ENCODE data around the gene CDKL4. TPM values are rescaled to one million over a fixed set of nuclear protein-coding genes. Genes with fewer than 3 reads are reported as not detected.

The CDKL4 gene
- polyA plus RNA-seq, 3 donors = not detected

- Histone ChIP-seq H3K27me3 (ENCODE audit: control insufficient read depth in 2 of 2, insufficient read depth in 2 of 2, low read length in 2 of 2) (no peaks in the 10 kb centered on the region), H3K4me2 (replicated peaks; ENCODE audit: extremely low read depth, low read length, poor library complexity, severe bottlenecking) (no peak overlapping the region), H3K9ac (ENCODE audit: insufficient read depth, low read length, poor library complexity, severe bottlenecking) (no peak overlapping the region), H4K20me1 (ENCODE audit: insufficient read depth, low read length) (no peaks in the 10 kb centered on the region), H3K4me3 (replicated peaks in 1 of 3; ENCODE audit: low read depth in 2 of 3, low read length in 3 of 3) (no peak overlapping the region), H3K79me2 (ENCODE audit: insufficient read depth, low read length) (no peaks in the 10 kb centered on the region), H3K36me3 (replicated peaks in 1 of 2; ENCODE audit: control insufficient read depth in 1 of 2, insufficient read depth in 2 of 2, low read length in 2 of 2) (no peaks in the 10 kb centered on the region), H2AFZ (ENCODE audit: insufficient read depth, low read depth, low read length, poor library complexity, severe bottlenecking) (no peak overlapping the region), H3K4me1 (ENCODE audit: control insufficient read depth in 1 of 2, insufficient read depth in 2 of 2, low read length in 2 of 2) (peaks cover 20 to 28% of the 10 kb centered on the region in 2 donors), H3K9me3 (replicated peaks in 1 of 2; ENCODE audit: control insufficient read depth in 1 of 2, insufficient read depth in 1 of 2, low read length in 2 of 2) (no peaks in the 10 kb centered on the region), H3K27ac (ENCODE audit: low read depth in 1 of 2, low read length in 2 of 2) (no peak overlapping the region)
- no peaks in the 10 kb centered on the region for H3K36me3 Mint-ChIP-seq
- peaks cover 36% of the 10 kb centered on the region for H3K4me1 Mint-ChIP-seq
- intact Hi-C loops (cut with micrococcal nuclease) = no loop called here
- WGBS (ENCODE audit: insufficient coverage) = no CpG with 5 or more reads among the region's 5 CpGs
- no peak overlapping the region for H3K27ac Mint-ChIP-seq
- no peak for DNase-seq
- H3K9me3 Mint-ChIP-seq = no peaks in the 10 kb centered on the region
- TF ChIP-seq, protein P1, sequence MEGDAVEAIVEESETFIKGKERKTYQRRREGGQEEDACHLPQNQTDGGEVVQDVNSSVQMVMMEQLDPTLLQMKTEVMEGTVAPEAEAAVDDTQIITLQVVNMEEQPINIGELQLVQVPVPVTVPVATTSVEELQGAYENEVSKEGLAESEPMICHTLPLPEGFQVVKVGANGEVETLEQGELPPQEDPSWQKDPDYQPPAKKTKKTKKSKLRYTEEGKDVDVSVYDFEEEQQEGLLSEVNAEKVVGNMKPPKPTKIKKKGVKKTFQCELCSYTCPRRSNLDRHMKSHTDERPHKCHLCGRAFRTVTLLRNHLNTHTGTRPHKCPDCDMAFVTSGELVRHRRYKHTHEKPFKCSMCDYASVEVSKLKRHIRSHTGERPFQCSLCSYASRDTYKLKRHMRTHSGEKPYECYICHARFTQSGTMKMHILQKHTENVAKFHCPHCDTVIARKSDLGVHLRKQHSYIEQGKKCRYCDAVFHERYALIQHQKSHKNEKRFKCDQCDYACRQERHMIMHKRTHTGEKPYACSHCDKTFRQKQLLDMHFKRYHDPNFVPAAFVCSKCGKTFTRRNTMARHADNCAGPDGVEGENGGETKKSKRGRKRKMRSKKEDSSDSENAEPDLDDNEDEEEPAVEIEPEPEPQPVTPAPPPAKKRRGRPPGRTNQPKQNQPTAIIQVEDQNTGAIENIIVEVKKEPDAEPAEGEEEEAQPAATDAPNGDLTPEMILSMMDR (IDR thresholded peaks at IDR 0.05) = no peak
- H3K27me3 Mint-ChIP-seq (ENCODE audit: low read depth in 3 of 3) = peaks cover 0 to 1% (median 0%) of the 10 kb centered on the region in 3 donors
- no peak overlapping the region for H3K4me3 Mint-ChIP-seq
Observed at GRCh38 chr2:39136799-39137198, 107.0 kb downstream of the CDKL4 start.

DNA sequence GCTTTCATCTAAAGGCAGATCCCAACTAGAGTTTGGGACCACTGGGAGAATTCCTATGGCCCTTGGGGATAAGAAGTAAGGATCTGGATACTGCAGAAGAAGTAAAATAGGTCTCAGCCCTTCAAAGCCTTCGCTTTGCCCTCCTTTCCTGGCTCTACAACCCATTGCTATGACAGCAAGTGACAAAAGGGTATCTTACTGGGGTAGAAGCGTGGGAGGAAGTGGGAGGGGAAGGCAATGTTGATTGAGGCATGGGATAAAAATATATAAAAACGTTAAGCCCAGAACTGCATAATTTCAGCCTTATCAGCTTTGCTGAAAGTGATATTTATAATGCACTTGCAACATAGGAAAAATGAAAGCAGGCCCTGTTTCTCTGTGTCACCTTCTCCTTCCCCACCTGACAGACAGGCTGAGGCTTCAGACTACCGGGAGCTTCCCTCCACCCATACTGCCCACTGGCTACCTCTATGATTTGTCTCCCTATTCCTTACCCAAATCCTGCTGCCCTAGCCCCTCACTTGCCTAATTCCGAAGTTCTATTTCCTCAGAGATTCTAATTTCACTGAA, 108.0 kb downstream of the CDKL4 start:
- Histone ChIP-seq H3K4me1 (ENCODE audit: control insufficient read depth in 1 of 2, insufficient read depth in 2 of 2, low read length in 2 of 2) (peaks cover 10 to 17% of the 10 kb centered on the region in 2 donors), H3K9me3 (replicated peaks in 1 of 2; ENCODE audit: control insufficient read depth in 1 of 2, insufficient read depth in 1 of 2, low read length in 2 of 2) (no peaks in the 10 kb centered on the region), H4K20me1 (ENCODE audit: insufficient read depth, low read length) (no peaks in the 10 kb centered on the region), H3K27ac (ENCODE audit: low read depth in 1 of 2, low read length in 2 of 2) (no peak overlapping the region), H3K9ac (ENCODE audit: insufficient read depth, low read length, poor library complexity, severe bottlenecking) (no peak overlapping the region), H3K27me3 (ENCODE audit: control insufficient read depth in 2 of 2, insufficient read depth in 2 of 2, low read length in 2 of 2) (no peaks in the 10 kb centered on the region), H2AFZ (ENCODE audit: insufficient read depth, low read depth, low read length, poor library complexity, severe bottlenecking) (no peak overlapping the region), H3K36me3 (replicated peaks in 1 of 2; ENCODE audit: control insufficient read depth in 1 of 2, insufficient read depth in 2 of 2, low read length in 2 of 2) (no peaks in the 10 kb centered on the region), H3K4me3 (replicated peaks in 1 of 3; ENCODE audit: low read depth in 2 of 3, low read length in 3 of 3) (no peak overlapping the region), H3K4me2 (replicated peaks; ENCODE audit: extremely low read depth, low read length, poor library complexity, severe bottlenecking) (no peak overlapping the region), H3K79me2 (ENCODE audit: insufficient read depth, low read length) (no peaks in the 10 kb centered on the region)
- intact Hi-C loops (cut with micrococcal nuclease) = no loop called here
- Mint-ChIP-seq H3K36me3 (no peaks in the 10 kb centered on the region), H3K9me3 (no peaks in the 10 kb centered on the region), H3K4me1 (peaks cover 27% of the 10 kb centered on the region), H3K4me3 (no peak overlapping the region), H3K27me3 (ENCODE audit: low read depth in 3 of 3) (peaks cover 0 to 1% (median 0%) of the 10 kb centered on the region in 3 donors), H3K27ac (peak overlapping the region in 1 of 7 donors; percentile 53)
- TF ChIP-seq, protein P1 (IDR thresholded peaks at IDR 0.05) = no peak
- DNase-seq = no peak
- 69% methylated on average over 2 of the region's 5 CpGs for WGBS (ENCODE audit: insufficient coverage)

Data from CD14-positive monocyte (primary cell).